ENCODE data around the gene EDRF1.
A peak's percentile ranks its signal among the peaks of the same experiment; 100 is the strongest.

Gene EDRF1

DNA sequence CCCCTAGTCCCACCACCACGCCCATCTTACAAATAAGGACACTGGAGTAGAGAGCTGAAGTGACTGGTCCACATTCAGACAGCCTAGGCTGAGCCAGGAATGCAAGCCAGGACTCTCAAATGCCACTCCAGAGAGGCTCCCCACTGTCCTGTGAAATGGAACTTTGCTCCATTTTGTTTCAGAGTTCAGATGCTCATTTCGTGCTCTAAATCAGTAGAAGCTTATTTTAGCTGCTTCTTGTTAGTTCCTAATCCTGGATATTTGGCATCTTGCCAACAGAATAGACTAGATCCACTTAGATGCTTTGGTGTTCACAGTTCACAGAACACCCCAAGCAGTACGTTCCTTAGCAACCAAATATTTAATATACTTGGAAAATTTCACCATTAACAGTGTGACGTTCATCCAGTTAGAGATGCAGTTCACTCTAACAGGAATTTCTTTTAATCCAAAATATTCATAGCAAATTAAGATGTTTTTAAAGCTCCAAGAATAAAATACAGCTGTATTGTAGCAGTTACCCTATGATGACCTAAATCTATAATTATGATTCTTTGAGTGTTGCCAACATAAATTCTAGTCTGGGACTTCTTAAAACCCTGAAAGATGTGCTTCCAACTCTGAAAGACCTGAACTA, 48.8 kb downstream of the EDRF1 start:
- peak; percentile 46 for DNase-seq (ENCODE audit: low spot score)

DNA sequence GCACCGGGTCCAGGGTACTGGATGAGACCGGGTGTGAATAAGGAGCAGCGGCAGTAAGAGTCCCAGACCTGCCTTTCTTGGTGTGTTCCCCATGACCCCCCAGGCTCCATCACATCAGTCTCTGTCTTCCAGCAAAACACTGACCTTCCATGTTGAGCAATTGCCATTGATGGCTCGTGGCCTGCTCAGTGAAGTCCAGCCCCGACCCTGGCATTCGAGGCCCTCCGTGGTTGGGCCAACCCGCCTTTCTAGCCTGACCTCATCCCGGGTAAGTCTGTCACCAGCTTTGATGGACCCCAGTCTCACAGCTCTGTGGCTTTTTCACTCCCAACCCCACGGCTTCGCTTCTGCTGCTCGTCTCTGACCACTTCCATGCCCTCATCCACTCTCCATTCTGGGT, 49.7 kb downstream of the EDRF1 start:
- DNase-seq (ENCODE audit: low spot score), result no peak

- no peak for DNase-seq (ENCODE audit: low spot score)
Observed at GRCh38 chr10:125770844-125771243, 51.3 kb downstream of the EDRF1 start.

- no peak for DNase-seq (ENCODE audit: low spot score)
Observed at GRCh38 chr10:125772112-125772863, 52.8 kb downstream of the EDRF1 start.

DNA sequence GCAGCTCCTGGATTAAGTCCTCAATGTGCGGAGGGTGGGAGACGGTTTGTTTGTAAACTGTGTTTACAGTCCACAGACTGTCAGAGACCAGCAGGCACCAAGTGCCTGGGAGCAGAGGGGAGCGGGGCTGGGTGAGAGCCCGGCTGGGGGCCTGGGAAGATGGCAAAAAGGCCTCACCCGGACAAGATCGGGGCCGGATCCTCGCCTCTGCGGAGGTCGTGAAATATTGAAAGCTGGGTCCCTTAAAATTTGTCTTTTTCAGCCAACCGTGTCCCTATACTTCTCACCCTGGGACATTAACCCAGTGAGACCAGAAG, 53.3 kb downstream of the EDRF1 start:
- no peak for DNase-seq (ENCODE audit: low spot score)

DNA sequence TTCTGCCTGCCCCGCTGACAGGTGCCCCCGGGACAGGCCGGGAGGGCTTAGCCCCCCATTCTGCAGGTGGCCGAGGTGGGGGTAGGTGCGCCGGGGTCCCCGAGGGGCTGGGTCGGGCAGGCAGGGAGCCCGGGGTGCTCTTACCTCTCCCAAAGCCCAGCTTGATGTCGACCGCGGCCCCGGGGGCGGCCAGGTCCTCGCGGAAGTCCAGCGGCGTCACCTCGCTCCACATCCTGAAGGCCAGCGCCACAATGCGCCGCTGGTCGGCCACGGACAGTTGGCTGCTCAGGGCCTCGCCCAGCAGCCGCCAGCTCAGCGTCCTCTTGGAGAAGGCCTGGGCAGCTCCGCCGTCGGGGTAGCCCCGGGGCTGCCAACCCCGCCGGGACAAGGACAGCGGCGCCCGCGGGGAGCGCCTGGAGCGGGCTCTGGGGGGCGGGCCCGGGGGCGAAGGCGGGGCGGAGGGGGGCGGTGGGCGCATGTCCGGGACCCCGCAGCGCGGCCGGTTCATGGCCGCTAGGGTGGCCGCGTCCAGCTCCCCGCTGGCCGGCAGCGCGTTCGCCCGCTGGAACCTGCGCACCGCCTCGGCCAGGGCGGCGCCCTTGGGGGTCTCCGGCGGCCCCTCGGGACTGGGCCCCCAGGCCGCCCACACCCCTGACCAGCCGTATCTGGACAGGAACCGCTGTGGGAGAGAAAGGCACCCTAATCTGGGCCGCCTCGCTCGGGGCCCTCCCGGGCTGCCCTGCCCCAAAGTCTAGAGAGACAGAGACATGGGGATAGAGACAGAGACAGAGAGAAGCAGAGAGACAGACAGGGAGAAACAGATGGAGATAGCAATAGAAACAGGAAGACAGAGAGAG, 54.4 kb downstream of the EDRF1 start:
- DNase-seq (ENCODE audit: low spot score), result no peak

- DNase-seq (ENCODE audit: low spot score), result no peak
Observed at GRCh38 chr10:125774581-125775191, 55.2 kb downstream of the EDRF1 start.

- DNase-seq (ENCODE audit: low spot score), result no peak
Observed at GRCh38 chr10:125775491-125776106, 56.1 kb downstream of the EDRF1 start, which contains the start of gene MMP21. MMP21 (minus strand) TSS chr10:125775821; CDS start chr10:125775821, 0 bp downstream.

DNA sequence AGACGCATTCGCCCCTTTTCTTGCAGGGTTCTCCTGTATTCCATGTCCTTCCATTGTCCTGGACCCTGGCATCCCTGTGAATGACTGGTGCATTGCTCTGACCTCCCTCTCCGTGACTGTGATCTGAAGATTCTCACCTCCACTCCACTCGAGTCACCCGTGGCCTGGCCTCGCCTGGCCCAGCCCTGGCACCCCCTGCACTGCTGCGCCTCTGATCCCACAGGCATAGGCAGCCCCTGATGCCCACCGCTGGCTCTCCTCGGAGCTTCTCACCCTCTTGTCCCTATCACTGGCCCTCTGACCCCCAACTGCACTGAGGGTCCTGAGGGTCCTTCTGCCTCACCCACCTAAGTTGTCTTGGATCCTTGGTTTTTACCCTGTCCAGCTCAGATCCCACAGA, 58.3 kb downstream of the EDRF1 start:
- no peak for DNase-seq (ENCODE audit: low spot score)

- DNase-seq (ENCODE audit: low spot score), result no peak
Observed at GRCh38 chr10:125778556-125778955, 59.0 kb downstream of the EDRF1 start.

- DNase-seq (ENCODE audit: low spot score), result no peak
Observed at GRCh38 chr10:125779403-125780327, 60.2 kb downstream of the EDRF1 start.

- DNase-seq (ENCODE audit: low spot score), result no peak
Observed at GRCh38 chr10:125781374-125781773, 61.9 kb downstream of the EDRF1 start.

GRCh38 chr10:125782054-125782453, 62.5 kb downstream of the EDRF1 start:
- no peak for DNase-seq (ENCODE audit: low spot score)

GRCh38 chr10:125782616-125783015, 63.1 kb downstream of the EDRF1 start:
- no peak for DNase-seq (ENCODE audit: low spot score)

DNA sequence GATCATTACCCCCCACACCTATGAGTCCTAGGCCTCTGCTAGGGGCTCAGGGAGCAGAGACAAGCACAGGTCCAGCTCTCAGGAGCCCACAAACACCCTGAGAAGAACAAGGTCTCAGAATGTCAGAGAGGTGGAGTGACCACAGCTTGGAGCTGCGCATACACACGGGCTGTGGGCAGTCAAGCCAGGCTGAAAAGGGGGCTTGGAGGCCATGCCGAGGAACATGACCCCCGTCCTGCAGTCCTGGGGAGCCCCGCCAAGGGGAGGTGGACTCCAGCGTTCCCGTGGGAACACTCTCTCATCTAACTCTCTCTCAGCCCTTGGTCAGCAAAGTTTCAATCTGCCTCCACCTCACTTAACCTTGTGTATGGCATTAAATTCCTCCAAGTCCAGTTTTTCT, 63.9 kb downstream of the EDRF1 start:
- DNase-seq (ENCODE audit: low spot score), result no peak

- DNase-seq (ENCODE audit: low spot score), result no peak
Observed at GRCh38 chr10:125783957-125784356, 64.4 kb downstream of the EDRF1 start.

DNA sequence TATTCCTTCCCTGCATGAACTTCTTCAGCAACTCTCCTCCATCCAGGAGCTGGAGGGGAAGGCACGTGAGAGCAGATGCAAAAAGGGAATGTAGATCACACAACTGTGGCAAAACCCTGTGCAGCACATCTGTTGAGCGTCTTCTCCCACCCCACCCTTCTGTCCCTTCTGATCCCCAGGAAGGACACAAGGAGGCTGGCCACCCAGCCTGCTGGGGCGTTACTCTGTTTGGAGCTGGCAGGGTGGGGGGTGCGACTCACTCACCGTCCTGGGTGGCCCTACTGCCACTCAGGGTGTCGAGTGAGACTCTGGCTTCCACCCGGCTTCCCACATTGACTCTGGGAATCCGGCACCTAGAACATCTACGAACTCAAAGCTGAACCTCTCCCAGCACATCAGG, 66.3 kb downstream of the EDRF1 start:
- no peak for DNase-seq (ENCODE audit: low spot score)

- DNase-seq (ENCODE audit: low spot score), result no peak
Observed at GRCh38 chr10:125788156-125789034, 68.9 kb downstream of the EDRF1 start.

DNA sequence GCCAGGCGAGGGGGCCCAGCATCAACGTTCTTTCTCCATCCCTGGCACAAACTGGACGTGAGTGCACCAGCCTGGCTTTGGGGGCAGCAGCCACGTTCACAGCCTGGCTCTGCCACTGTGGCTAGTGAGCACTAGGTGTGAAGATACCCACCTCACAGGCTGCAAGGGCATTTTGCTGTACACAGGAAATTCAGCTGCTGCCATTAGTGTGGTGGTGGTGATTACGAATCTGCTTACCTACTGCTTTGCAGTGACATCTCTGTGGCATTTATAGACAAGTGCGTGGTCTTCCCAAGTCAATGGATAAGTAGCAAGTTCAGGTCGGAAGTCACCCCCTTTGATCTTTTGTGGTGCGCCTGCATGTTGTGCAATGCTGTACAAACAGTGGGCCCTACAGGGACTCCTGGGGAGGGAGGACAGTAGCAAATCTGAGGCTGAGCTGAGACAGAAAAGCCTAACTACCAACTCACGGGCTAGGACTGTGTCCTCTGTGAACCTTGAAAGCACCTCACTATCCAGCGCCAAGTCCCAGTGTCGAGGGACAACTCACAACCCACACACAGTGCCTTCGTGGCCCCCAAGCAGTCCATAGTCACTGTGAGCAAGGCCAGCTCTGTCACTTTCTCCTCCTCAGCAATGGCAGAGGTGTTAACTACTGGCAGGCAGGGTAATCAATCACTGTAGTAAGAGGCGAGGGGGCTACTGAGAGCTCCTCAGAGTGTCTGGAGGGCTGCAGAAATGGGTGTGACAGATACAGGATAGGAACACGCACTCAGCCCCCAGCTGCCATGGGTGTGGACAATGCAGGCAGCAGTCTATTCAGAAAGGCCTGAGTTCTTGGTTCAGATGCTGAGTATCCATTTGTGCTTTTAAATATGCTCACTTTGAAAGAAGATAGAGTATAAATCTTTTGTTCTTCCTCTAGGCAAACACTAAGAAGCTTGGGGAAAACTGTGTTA, 73.1 kb downstream of the EDRF1 start:
- DNase-seq (ENCODE audit: low spot score), result no peak
